Keratinocyte (primary cell): Measurements from ENCODE around the gene ARHGAP24. TPM values are rescaled to one million over a fixed set of nuclear protein-coding genes. Genes with fewer than 3 reads are reported as not detected.

Source experiments
- DNase-seq: peaks from one replicate; pipeline ENCODE4 v3.0.0-alpha.2; 2011; ENCODE audit warnings: low read depth, missing footprints, low spot score
- FAIRE-seq: peaks from 2 replicates; lab custom pipeline; 2011; peaks lifted over from hg19 to GRCh38; lab: Jason Lieb, UNC
- H2AFZ ChIP-seq: 2 replicates; pipeline ENCODE4 v1.6.0; 2012; ENCODE audit warnings: low read length, control low read depth, inconsistent platforms; ENCODE audit not compliant: control insufficient read depth
- H3K27ac ChIP-seq: 2 replicates; pipeline ENCODE4 v1.5.1; 2011; ENCODE audit warnings: low read length; ENCODE audit not compliant: control insufficient read depth, insufficient read depth
- H3K27me3 ChIP-seq: 3 replicates; pipeline ENCODE4 v1.6.0; 2011; ENCODE audit warnings: low read length; ENCODE audit not compliant: control insufficient read depth, insufficient read depth; ENCODE audit errors: extremely low read depth
- H3K36me3 ChIP-seq, 2 experiments: 2 replicates in 1 of 2; 3 replicates in 1 of 2; pipeline ENCODE4 v1.5.1; 2011; ENCODE audit warnings: low read length in 2 of 2, mild to moderate bottlenecking in 1 of 2; ENCODE audit not compliant: control insufficient read depth in 2 of 2, insufficient read depth in 2 of 2; ENCODE audit errors: extremely low read depth in 1 of 2
- H3K4me1 ChIP-seq: 3 replicates; pipeline ENCODE4 v1.5.1; 2011; ENCODE audit warnings: low read length; ENCODE audit not compliant: control insufficient read depth, insufficient read depth; ENCODE audit errors: extremely low read depth
- H3K4me2 ChIP-seq: 3 replicates; pipeline ENCODE4 v1.6.0; 2011; ENCODE audit warnings: low read depth, low read length; ENCODE audit not compliant: control insufficient read depth, insufficient read depth; ENCODE audit errors: extremely low read depth
- H3K4me3 ChIP-seq, 3 experiments: fragments of 200-600 bp in 1 of 3; sonication (generic) in 1 of 3; 2 replicates in 2 of 3; 3 replicates in 1 of 3; pipeline ENCODE4 v1.5.1; 2011 to 2016; ENCODE audit warnings: low read length in 3 of 3, mild to moderate bottlenecking in 3 of 3, control low read depth in 2 of 3, inconsistent platforms in 1 of 3, low read depth in 1 of 3, mixed read lengths in 1 of 3, mixed run types in 1 of 3, moderate library complexity in 1 of 3; ENCODE audit not compliant: control insufficient read depth in 2 of 3, insufficient read depth in 2 of 3; ENCODE audit errors: extremely low read depth in 1 of 3
- H3K79me2 ChIP-seq: 2 replicates; pipeline ENCODE4 v1.6.0; 2012; ENCODE audit warnings: low read length; ENCODE audit not compliant: control insufficient read depth, insufficient read depth
- H3K9ac ChIP-seq: 3 replicates; pipeline ENCODE4 v1.6.0; 2011; ENCODE audit warnings: low read length; ENCODE audit not compliant: control insufficient read depth, insufficient read depth; ENCODE audit errors: extremely low read depth
- H3K9me1 ChIP-seq: 3 replicates; pipeline ENCODE4 v1.6.0; 2011; ENCODE audit warnings: low read length; ENCODE audit not compliant: control insufficient read depth, insufficient read depth; ENCODE audit errors: extremely low read depth
- H3K9me3 ChIP-seq: 2 replicates; pipeline ENCODE4 v1.5.1; 2012; ENCODE audit warnings: low read depth, low read length; ENCODE audit not compliant: control insufficient read depth
- H4K20me1 ChIP-seq: 3 replicates; pipeline ENCODE4 v1.6.0; 2011; ENCODE audit warnings: low read length; ENCODE audit not compliant: control insufficient read depth, insufficient read depth; ENCODE audit errors: extremely low read depth
- CTCF ChIP-seq, 3 experiments: IDR thresholded peaks in 1 of 3; conservative IDR thresholded peaks in 1 of 3; optimal IDR thresholded peaks in 1 of 3; 2 replicates in 2 of 3; 3 replicates in 1 of 3; pipeline versions ENCODE3 to v1.5.1; 2011; ENCODE audit warnings: low read length in 3 of 3, mild to moderate bottlenecking in 3 of 3, moderate library complexity in 2 of 3, control low read depth in 1 of 3, inconsistent platforms in 1 of 3; ENCODE audit not compliant: insufficient read depth in 2 of 3; ENCODE audit errors: extremely low read depth in 1 of 3
- EZH2 ChIP-seq: IDR thresholded peaks from one replicate; pipeline ENCODE4 v1.6.1; 2012; ENCODE audit warnings: inconsistent platforms, mild to moderate bottlenecking, low read length, moderate library complexity
- dilution Hi-C: fragments of 300-500 bp; cut with MboI; formaldehyde crosslinking; loops from one replicate; pipeline ENCODE4 v1.7.0; 2020; ENCODE audit warnings: low sequenced_read_pairs; ENCODE audit not compliant: extremely low pct_ligation_motif_present
- polyA plus RNA-seq, 5 experiments: library from polyadenylated mRNA; depleted of rRNA in 3 of 5; stranded (reverse) in 3 of 5; stranded (forward) in 1 of 5; unstranded in 1 of 5; fragments of >200 nt; gene quantifications; 1 replicate in 1 of 5; 2 replicates in 3 of 5; 3 replicates in 1 of 5; pipeline versions ENCODE4 v1.2.1 to v1.2.3, GENCODE V29; 2011 to 2012; ENCODE audit warnings: missing spikeins in 2 of 5, low read depth in 1 of 5, low replicate concordance in 1 of 5

Gene ARHGAP24
- polyA plus RNA-seq, 1 donor (not counting 4 experiments of a cell fraction or from before 2014, with no cell fraction given): 0.87 TPM

GRCh38 chr4:85595098-85595775 is 120.3 kb downstream of the ARHGAP24 start:
- Histone ChIP-seq H3K4me2 (no peak overlapping the region), H3K27me3 (no peaks in the 10 kb centered on the region), H3K27ac (no peak overlapping the region), H3K79me2 (no peaks in the 10 kb centered on the region), H3K4me3 (no peak overlapping the region), H3K9ac (no peak overlapping the region), H3K9me1 (no peaks in the 10 kb centered on the region), H3K36me3 (no peaks in the 10 kb centered on the region), H3K9me3 (no peaks in the 10 kb centered on the region), H4K20me1 (no peaks in the 10 kb centered on the region), H2AFZ (no peak overlapping the region), H3K4me1 (no peaks in the 10 kb centered on the region)
- DNase-seq: no peak
- dilution Hi-C loops: no loop called here
- FAIRE-seq: no peak
- TF ChIP-seq CTCF (optimal IDR thresholded peaks at IDR 0.05 in 1 of 3, IDR thresholded peaks at IDR 0.05 in 1 of 3, conservative IDR thresholded peaks at IDR 0.05 in 1 of 3; ENCODE audit: extremely low read depth in 1 of 3, insufficient read depth in 2 of 3, low read length in 3 of 3): no peak

- DNase-seq: no peak
- Histone ChIP-seq H3K9me3 (no peaks in the 10 kb centered on the region), H3K27me3 (no peaks in the 10 kb centered on the region), H3K4me1 (no peaks in the 10 kb centered on the region), H3K27ac (no peak overlapping the region), H4K20me1 (no peaks in the 10 kb centered on the region), H3K36me3 (no peaks in the 10 kb centered on the region), H3K9me1 (no peaks in the 10 kb centered on the region), H3K9ac (no peak overlapping the region), H3K4me2 (no peak overlapping the region), H3K79me2 (no peaks in the 10 kb centered on the region), H2AFZ (no peak overlapping the region), H3K4me3 (no peak overlapping the region)
- FAIRE-seq: no peak
- dilution Hi-C loops: no loop called here
- TF ChIP-seq CTCF (optimal IDR thresholded peaks at IDR 0.05 in 1 of 3, IDR thresholded peaks at IDR 0.05 in 1 of 3, conservative IDR thresholded peaks at IDR 0.05 in 1 of 3; ENCODE audit: extremely low read depth in 1 of 3, insufficient read depth in 2 of 3, low read length in 3 of 3) (no peak), EZH2 (no peak)
These were observed 121.0 kb downstream of the ARHGAP24 start for GRCh38 chr4:85595796-85596559.
